IMR-90 (cell line): ENCODE data around the gene SSR1. TPM values are rescaled to one million over a fixed set of nuclear protein-coding genes. Genes with fewer than 3 reads are reported as not detected.

Experiments used
- ATAC-seq: fragments of 200-7000 bp; cut with Tn5 transposase; 2 replicates; pipeline ENCODE4 v1.9.1; 2020; ENCODE audit warnings: low read depth, mild to moderate bottlenecking, moderate library complexity
- BruUV-seq: library from RNA; stranded (reverse); fragments of 400-500 nt; replicated peaks from 2 replicates; lab custom pipeline; 2021; lab: Mats Ljungman, UMichigan
- CTCF ChIA-PET: fragments of 300-600 bp; formaldehyde crosslinking; extraction: SDS; loops from one replicate; lab custom pipeline; 2021; ENCODE audit warnings: antibody characterized with exemption; lab: Yijun Ruan, JAX
- POLR2A ChIA-PET: fragments of 300-600 bp; sonication (Branson Sonifier 250); formaldehyde crosslinking; loops from one replicate; lab custom pipeline; 2022; ENCODE audit warnings: antibody characterized with exemption; ENCODE audit not compliant: unreplicated experiment; lab: Charles Lee
- DNase-seq: peaks from one replicate; pipeline ENCODE4 v3.0.0; 2013
- H2AFZ ChIP-seq: replicated peaks from 2 replicates; pipeline ENCODE3; 2013; ENCODE audit warnings: low read length, mild to moderate bottlenecking; ENCODE audit not compliant: poor library complexity
- H2AK5ac ChIP-seq: 2 replicates; pipeline ENCODE4 v1.6.1; 2013; ENCODE audit warnings: low read depth, low read length, inconsistent platforms
- H2AK9ac ChIP-seq: replicated peaks from 2 replicates; pipeline ENCODE3; 2013; ENCODE audit warnings: mild to moderate bottlenecking, low read depth, low read length, moderate library complexity; ENCODE audit not compliant: poor library complexity
- H2BK120ac ChIP-seq: 2 replicates; pipeline ENCODE4 v1.6.1; 2013; ENCODE audit warnings: low read depth, low read length, inconsistent platforms
- H2BK15ac ChIP-seq: 3 replicates; pipeline ENCODE4 v1.6.1; 2013; ENCODE audit warnings: low read depth, low read length, inconsistent platforms
- H2BK20ac ChIP-seq: 2 replicates; pipeline ENCODE4 v1.6.1; 2013; ENCODE audit warnings: low read depth, mild to moderate bottlenecking, inconsistent platforms, low read length, moderate library complexity
- H2BK5ac ChIP-seq: 2 replicates; pipeline ENCODE4 v1.6.1; 2013; ENCODE audit warnings: mild to moderate bottlenecking, low read depth, low read length, inconsistent platforms; ENCODE audit not compliant: poor library complexity, severe bottlenecking
- H3K14ac ChIP-seq: replicated peaks from 2 replicates; pipeline ENCODE4 v1.6.1; 2013; ENCODE audit warnings: low read depth, low read length, inconsistent platforms
- H3K18ac ChIP-seq: 2 replicates; pipeline ENCODE4 v1.6.1; 2013; ENCODE audit warnings: low read depth, low read length, control low read depth
- H3K23ac ChIP-seq: 2 replicates; pipeline ENCODE4 v1.6.1; 2013; ENCODE audit warnings: low read depth, low read length, inconsistent platforms
- H3K27ac ChIP-seq: 2 replicates; pipeline ENCODE4 v1.5.1; 2013; ENCODE audit warnings: mild to moderate bottlenecking, control low read depth, low read length; ENCODE audit not compliant: insufficient read depth
- H3K27me3 ChIP-seq: 2 replicates; pipeline ENCODE4 v1.6.1; 2013; ENCODE audit warnings: low read length; ENCODE audit not compliant: control insufficient read depth, insufficient read depth
- H3K36me3 ChIP-seq: 2 replicates; pipeline ENCODE4 v1.6.1; 2013; ENCODE audit warnings: low read length, mixed read lengths; ENCODE audit not compliant: control insufficient read depth, insufficient read depth
- H3K4ac ChIP-seq: 2 replicates; pipeline ENCODE4 v1.6.1; 2013; ENCODE audit warnings: low read depth, low read length, inconsistent platforms
- H3K4me1 ChIP-seq: 2 replicates; pipeline ENCODE4 v1.6.1; 2013; ENCODE audit warnings: low read length, mixed read lengths; ENCODE audit not compliant: control insufficient read depth, insufficient read depth
- H3K4me2 ChIP-seq: 2 replicates; pipeline ENCODE4 v1.6.1; 2013; ENCODE audit warnings: low read depth, mild to moderate bottlenecking, control low read depth, low read length, moderate library complexity
- H3K4me3 ChIP-seq: 2 replicates; pipeline ENCODE4 v1.5.1; 2013; ENCODE audit warnings: low read depth, mild to moderate bottlenecking, control low read depth, low read length, moderate library complexity; ENCODE audit not compliant: insufficient read depth
- H3K56ac ChIP-seq: 2 replicates; pipeline ENCODE4 v1.6.1; 2013; ENCODE audit warnings: low read length, inconsistent platforms; ENCODE audit not compliant: insufficient read depth; ENCODE audit errors: extremely low read depth
- H3K79me1 ChIP-seq, 2 experiments: 2 replicates each; pipeline ENCODE4 v1.6.1; 2013; ENCODE audit warnings: low read length in 2 of 2, inconsistent platforms in 1 of 2, low read depth in 1 of 2
- H3K9ac ChIP-seq: 2 replicates; pipeline ENCODE4 v1.6.1; 2013; ENCODE audit warnings: low read depth, low read length, control low read depth
- H3K9me1 ChIP-seq: 2 replicates; pipeline ENCODE4 v1.6.1; 2013; ENCODE audit warnings: low read length, inconsistent platforms; ENCODE audit not compliant: insufficient read depth
- H3K9me3 ChIP-seq: 2 replicates; pipeline ENCODE4 v1.6.1; 2013; ENCODE audit warnings: low read length; ENCODE audit not compliant: control insufficient read depth, insufficient read depth
- H4K20me1 ChIP-seq: 2 replicates; pipeline ENCODE4 v1.6.1; 2013; ENCODE audit warnings: low read length, inconsistent platforms; ENCODE audit not compliant: insufficient read depth
- H4K5ac ChIP-seq: 2 replicates; pipeline ENCODE4 v1.6.1; 2013; ENCODE audit warnings: mild to moderate bottlenecking, low read depth, low read length, control low read depth
- H4K8ac ChIP-seq, 2 experiments: 2 replicates each; pipeline ENCODE4 v1.6.1; 2013; ENCODE audit warnings: low read depth in 2 of 2, low read length in 2 of 2, control low read depth in 1 of 2, inconsistent platforms in 1 of 2
- H4K91ac ChIP-seq: 2 replicates; pipeline ENCODE4 v1.6.1; 2013; ENCODE audit warnings: low read depth, low read length, inconsistent platforms; ENCODE audit not compliant: insufficient read depth
- CEBPB ChIP-seq: IDR thresholded peaks from 2 replicates; pipeline ENCODE4 v1.6.1; 2012; ENCODE audit warnings: low read depth, low read length, improper control_type of control experiment
- CHD1 ChIP-seq: IDR thresholded peaks from 2 replicates; pipeline ENCODE4 v1.6.1; 2012; ENCODE audit warnings: low read depth, low read length, improper control_type of control experiment
- ELK1 ChIP-seq: fragments of 150-350 bp; IDR thresholded peaks from 2 replicates; pipeline ENCODE4 v1.6.1; 2016; ENCODE audit warnings: low read depth, mild to moderate bottlenecking, low read length, moderate library complexity, borderline replicate concordance
- MAFK ChIP-seq: IDR thresholded peaks from 2 replicates; pipeline ENCODE4 v1.6.1; 2012; ENCODE audit warnings: low read depth, low read length, improper control_type of control experiment
- MAZ ChIP-seq: IDR thresholded peaks from 2 replicates; pipeline ENCODE4 v1.6.1; 2012; ENCODE audit warnings: low read depth, mild to moderate bottlenecking, low read length, improper control_type of control experiment, moderate library complexity, borderline replicate concordance
- MXI1 ChIP-seq: IDR thresholded peaks from 2 replicates; pipeline ENCODE4 v1.6.1; 2012; ENCODE audit warnings: low read depth, mild to moderate bottlenecking, low read length, moderate library complexity, borderline replicate concordance
- NFE2L2 ChIP-seq: fragments of 150-350 bp; IDR thresholded peaks from 2 replicates; pipeline ENCODE4 v1.6.1; 2016; ENCODE audit warnings: low read depth, mild to moderate bottlenecking, low read length
- RFX5 ChIP-seq: IDR thresholded peaks from 2 replicates; pipeline ENCODE4 v1.8.0; 2012; ENCODE audit warnings: low read depth, mild to moderate bottlenecking, low read length, moderate library complexity
- SMC3 ChIP-seq: fragments of 150-350 bp; IDR thresholded peaks from 2 replicates; pipeline ENCODE4 v1.6.1; 2016; ENCODE audit warnings: low read depth, mild to moderate bottlenecking, antibody characterized with exemption, low read length, moderate library complexity
- whole genome bisulfite sequencing, 2 experiments: methylation state at CpG; one replicate each; pipeline versions ENCODE4 v1.1.5 to v1.1.7; 2013; ENCODE audit warnings: missing lambda C conversion rate in 2 of 2; ENCODE audit not compliant: insufficient read length in 1 of 2; ENCODE audit errors: extremely low coverage in 2 of 2; 5-methylcytosine and 5-hydroxymethylcytosine counted together
- dilution Hi-C: fragments of 300-500 bp; cut with HindIII; formaldehyde crosslinking; loops from one replicate; pipeline ENCODE4 v1.14.3; 2018; ENCODE audit warnings: low sequenced_read_pairs; ENCODE audit not compliant: unreplicated experiment
- in situ Hi-C: fragments of 300-500 bp; cut with MboI; formaldehyde crosslinking; loops from 3 replicates; pipeline ENCODE4 v1.14.3; 2019; ENCODE audit warnings: low sequenced_read_pairs, inconsistent platforms, mixed read lengths
- intact Hi-C: fragments of 100-400 bp; cut with micrococcal nuclease; formaldehyde crosslinking; loops from 2 replicates; pipeline ENCODE4 v1.10.0; 2022
- polyA plus RNA-seq, 3 experiments: library from polyadenylated mRNA; depleted of rRNA; stranded (reverse); fragments of >200 nt; gene quantifications; 2 replicates each; pipeline ENCODE4 v1.2.3, GENCODE V29; 2012; ENCODE audit warnings: low replicate concordance in 1 of 3
- total RNA-seq: library from RNA; depleted of rRNA; stranded (reverse); fragments of >200 nt; gene quantifications from 2 replicates; pipeline ENCODE4 v1.2.3, GENCODE V29; 2012
- TF ChIP-seq, protein P1 (sequence below): fragments of 150-350 bp; IDR thresholded peaks from 2 replicates; pipeline ENCODE4 v1.6.1; 2017; ENCODE audit warnings: mild to moderate bottlenecking, antibody characterized with exemption, low read length, low read depth

The SSR1 gene
- total and polyA plus RNA-seq, 2 of the 4 experiments (the other 2 are of a cell fraction): 110 to 120 TPM

DNA sequence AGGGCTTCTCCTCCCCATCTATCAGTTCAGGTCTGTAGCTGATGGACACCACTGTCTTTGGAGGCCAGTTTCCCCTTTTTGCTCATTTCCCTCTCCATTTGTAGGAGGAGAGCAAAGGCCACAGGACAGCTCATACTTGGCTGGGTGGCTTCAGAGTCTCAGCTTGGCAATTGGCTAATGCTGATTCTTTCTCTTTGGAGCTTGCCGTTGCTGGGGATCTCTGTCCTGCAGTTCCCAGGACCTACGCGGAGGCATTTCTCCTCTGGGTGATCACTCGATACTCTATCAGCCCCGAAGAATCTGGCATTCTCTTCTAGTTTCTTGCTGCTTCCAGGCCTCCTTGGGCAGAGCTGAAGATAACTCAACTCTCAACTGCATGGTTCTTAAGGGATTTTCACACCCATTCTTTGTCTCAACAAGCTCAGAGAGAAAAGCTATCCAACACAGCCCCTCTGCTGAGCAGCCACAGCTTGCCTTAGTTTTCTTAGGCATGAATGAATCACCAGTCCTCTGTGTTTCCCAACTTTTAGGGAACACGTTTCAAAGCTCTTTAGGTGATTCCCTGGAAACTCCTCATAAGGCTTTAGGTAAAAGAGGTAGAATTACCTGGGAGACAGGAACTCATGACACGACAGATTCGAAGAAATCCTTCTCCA, 19.2 kb upstream of the SSR1 start:
- H3K36me3 ChIP-seq: no peaks in the 10 kb centered on the region
- no TSS peak for BruUV-seq
- in situ Hi-C loops: no loop called here

More for the DNA sequence above, 19.2 kb upstream of the SSR1 start:
- H2BK20ac ChIP-seq: no peak overlapping the region
- TF ChIP-seq, protein P1, sequence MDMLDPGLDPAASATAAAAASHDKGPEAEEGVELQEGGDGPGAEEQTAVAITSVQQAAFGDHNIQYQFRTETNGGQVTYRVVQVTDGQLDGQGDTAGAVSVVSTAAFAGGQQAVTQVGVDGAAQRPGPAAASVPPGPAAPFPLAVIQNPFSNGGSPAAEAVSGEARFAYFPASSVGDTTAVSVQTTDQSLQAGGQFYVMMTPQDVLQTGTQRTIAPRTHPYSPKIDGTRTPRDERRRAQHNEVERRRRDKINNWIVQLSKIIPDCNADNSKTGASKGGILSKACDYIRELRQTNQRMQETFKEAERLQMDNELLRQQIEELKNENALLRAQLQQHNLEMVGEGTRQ: no peak
- TF ChIP-seq CHD1 (no peak), MAFK (no peak), CEBPB (no peak), ELK1 (no peak), NFE2L2 (no peak), RFX5 (no peak), MAZ (no peak), SMC3 (no peak), MXI1 (no peak)
- POLR2A ChIA-PET: no interaction called here
- CTCF ChIA-PET: interaction anchor here (0.6 kb wide), 1 partner anchor 13 kb away, joined by 3 read pairs; no protein-coding TSS in a partner anchor
- H3K4me1 ChIP-seq: no peaks in the 10 kb centered on the region
- no peak overlapping the region for H4K91ac ChIP-seq
- H3K27ac ChIP-seq: no peak overlapping the region
- no peak overlapping the region for H3K9ac ChIP-seq
- H4K8ac ChIP-seq: no peak overlapping the region
- intact Hi-C loops: no loop called here
- H3K56ac ChIP-seq: no peak overlapping the region
- no peaks in the 10 kb centered on the region for H4K20me1 ChIP-seq
- no peak overlapping the region for H3K23ac ChIP-seq
- no peak overlapping the region for H3K14ac ChIP-seq
- no peak for DNase-seq
- H3K4ac ChIP-seq: no peak overlapping the region
- no peak overlapping the region for H2AK9ac ChIP-seq
- H3K79me1 ChIP-seq: no peaks in the 10 kb centered on the region
- no peak overlapping the region for H4K5ac ChIP-seq
- 86% methylated on average over 5 of the region's 8 CpGs; no CpG with 5 or more reads in 1 of the 2 experiments for WGBS, 2 experiments
- no peak overlapping the region for H3K18ac ChIP-seq
- H3K9me3 ChIP-seq: no peaks in the 10 kb centered on the region
- H3K4me3 ChIP-seq: no peak overlapping the region
- no peak overlapping the region for H3K4me2 ChIP-seq
- no peak overlapping the region for H2AFZ ChIP-seq
- no peak overlapping the region for H2BK15ac ChIP-seq
- no peak for ATAC-seq
- H2BK120ac ChIP-seq: no peak overlapping the region
- H2AK5ac ChIP-seq: no peak overlapping the region
- no peaks in the 10 kb centered on the region for H3K9me1 ChIP-seq
- H3K27me3 ChIP-seq: peaks cover 2% of the 10 kb centered on the region; the same call in 1 of the 2 replicates
- dilution Hi-C loops: no loop called here
- no peak overlapping the region for H2BK5ac ChIP-seq
